IPS-20b (cell line): ENCODE results near the gene AAK1.

Experiments used
- H3K27ac ChIP-seq: one replicate; pipeline ENCODE4 v1.5.1; 2013; ENCODE audit warnings: low read length
- H3K27me3 ChIP-seq: 2 replicates; pipeline ENCODE4 v1.6.1; 2013; ENCODE audit warnings: mild to moderate bottlenecking, low read length, inconsistent platforms; ENCODE audit not compliant: insufficient read depth
- H3K36me3 ChIP-seq: 2 replicates; pipeline ENCODE4 v1.6.1; 2013; ENCODE audit warnings: low read depth, mild to moderate bottlenecking, inconsistent platforms, low read length, moderate library complexity; ENCODE audit not compliant: insufficient read depth
- H3K4me1 ChIP-seq: 2 replicates; pipeline ENCODE4 v1.6.1; 2013; ENCODE audit warnings: mild to moderate bottlenecking, control low read depth, inconsistent platforms, low read length, moderate library complexity; ENCODE audit not compliant: insufficient read depth
- H3K4me3 ChIP-seq: 2 replicates; pipeline ENCODE4 v1.5.1; 2013; ENCODE audit warnings: mild to moderate bottlenecking, low read length, inconsistent platforms
- H3K9ac ChIP-seq: 2 replicates; pipeline ENCODE4 v1.6.1; 2013; ENCODE audit warnings: low read depth, mild to moderate bottlenecking, inconsistent platforms, low read length, moderate library complexity
- H3K9me3 ChIP-seq: 2 replicates; pipeline ENCODE4 v1.6.1; 2013; ENCODE audit warnings: mild to moderate bottlenecking, low read depth, low read length, inconsistent platforms; ENCODE audit not compliant: insufficient read depth

The AAK1 gene

GRCh38 chr2:69643602-69644505 lies at the start of gene AAK1:
AAK1 (minus strand) TSS chr2:69643739; CDS start chr2:69643040, 699 bp downstream.
- Histone ChIP-seq H3K27me3 (peaks cover 13% of the 10 kb centered on the region; the same call in 1 of the 2 replicates), H3K9ac (peak within 1 kb of the TSS; percentile 95), H3K27ac (peak within 1 kb of the TSS; percentile 87), H3K9me3 (no peaks in the 10 kb centered on the region), H3K36me3 (no peaks in the 10 kb centered on the region), H3K4me3 (peak within 1 kb of the TSS; percentile 97), H3K4me1 (peaks cover 27% of the 10 kb centered on the region)

GRCh38 chr2:69692424-69692823 lies 48.9 kb upstream of the AAK1 start:
- Histone ChIP-seq H3K27me3 (no peaks in the 10 kb centered on the region), H3K9me3 (no peaks in the 10 kb centered on the region), H3K9ac (no peak overlapping the region), H3K4me1 (no peaks in the 10 kb centered on the region), H3K4me3 (no peak overlapping the region), H3K27ac (no peak overlapping the region), H3K36me3 (no peaks in the 10 kb centered on the region)

- H3K9ac ChIP-seq = no peak overlapping the region
- no peaks in the 10 kb centered on the region for H3K4me1 ChIP-seq
- H3K27me3 ChIP-seq = no peaks in the 10 kb centered on the region
- H3K27ac ChIP-seq = no peak overlapping the region
- H3K9me3 ChIP-seq = no peaks in the 10 kb centered on the region
- no peak overlapping the region for H3K4me3 ChIP-seq
- no peaks in the 10 kb centered on the region for H3K36me3 ChIP-seq
These were observed 46.4 kb upstream of the AAK1 start for GRCh38 chr2:69689969-69690368.

GRCh38 chr2:69689466-69689865 lies 45.9 kb upstream of the AAK1 start:
- H3K36me3 ChIP-seq = no peaks in the 10 kb centered on the region
- no peak overlapping the region for H3K27ac ChIP-seq
- H3K4me3 ChIP-seq = no peak overlapping the region
- H3K4me1 ChIP-seq = no peaks in the 10 kb centered on the region
- no peak overlapping the region for H3K9ac ChIP-seq
- no peaks in the 10 kb centered on the region for H3K27me3 ChIP-seq
- H3K9me3 ChIP-seq = no peaks in the 10 kb centered on the region

GRCh38 chr2:69687971-69688611 lies 44.6 kb upstream of the AAK1 start:
- Histone ChIP-seq H3K9ac (no peak overlapping the region), H3K4me3 (no peak overlapping the region), H3K9me3 (no peaks in the 10 kb centered on the region), H3K27ac (no peak overlapping the region), H3K27me3 (no peaks in the 10 kb centered on the region), H3K4me1 (peaks cover 6% of the 10 kb centered on the region; the same call in 1 of the 2 replicates), H3K36me3 (no peaks in the 10 kb centered on the region)

GRCh38 chr2:69686813-69687212 lies 43.3 kb upstream of the AAK1 start:
- Histone ChIP-seq H3K4me3 (no peak overlapping the region), H3K9ac (no peak overlapping the region), H3K27ac (no peak overlapping the region), H3K27me3 (no peaks in the 10 kb centered on the region), H3K36me3 (no peaks in the 10 kb centered on the region), H3K4me1 (peaks cover 7% of the 10 kb centered on the region; the same call in 1 of the 2 replicates), H3K9me3 (no peaks in the 10 kb centered on the region)

GRCh38 chr2:69685321-69686048 lies 41.9 kb upstream of the AAK1 start:
- Histone ChIP-seq H3K9ac (no peak overlapping the region), H3K9me3 (no peaks in the 10 kb centered on the region), H3K4me3 (no peak overlapping the region), H3K27me3 (no peaks in the 10 kb centered on the region), H3K27ac (no peak overlapping the region), H3K36me3 (no peaks in the 10 kb centered on the region), H3K4me1 (peaks cover 7% of the 10 kb centered on the region; the same call in 1 of the 2 replicates)

- no peaks in the 10 kb centered on the region for H3K27me3 ChIP-seq
- no peak overlapping the region for H3K27ac ChIP-seq
- no peak overlapping the region for H3K4me3 ChIP-seq
- H3K36me3 ChIP-seq = no peaks in the 10 kb centered on the region
- H3K9me3 ChIP-seq = no peaks in the 10 kb centered on the region
- H3K9ac ChIP-seq = no peak overlapping the region
- H3K4me1 ChIP-seq = peaks cover 7% of the 10 kb centered on the region; the same call in 1 of the 2 replicates
These were observed 39.8 kb upstream of the AAK1 start for GRCh38 chr2:69683170-69683971.

- H3K4me1 ChIP-seq = peaks cover 7% of the 10 kb centered on the region; the same call in 1 of the 2 replicates
- H3K9me3 ChIP-seq = no peaks in the 10 kb centered on the region
- H3K27ac ChIP-seq = no peak overlapping the region
- H3K36me3 ChIP-seq = no peaks in the 10 kb centered on the region
- H3K9ac ChIP-seq = no peak overlapping the region
- H3K4me3 ChIP-seq = no peak overlapping the region
- H3K27me3 ChIP-seq = no peaks in the 10 kb centered on the region
These were observed 39.0 kb upstream of the AAK1 start for GRCh38 chr2:69682525-69682924.

GRCh38 chr2:69680001-69680675 lies 36.6 kb upstream of the AAK1 start:
- Histone ChIP-seq H3K27me3 (no peaks in the 10 kb centered on the region), H3K4me1 (peaks cover 7% of the 10 kb centered on the region; the same call in 1 of the 2 replicates), H3K9ac (no peak overlapping the region), H3K27ac (no peak overlapping the region), H3K4me3 (no peak overlapping the region), H3K9me3 (no peaks in the 10 kb centered on the region), H3K36me3 (no peaks in the 10 kb centered on the region)
